ENCODE measurements around the gene GHRL.

The GHRL gene

DNA sequence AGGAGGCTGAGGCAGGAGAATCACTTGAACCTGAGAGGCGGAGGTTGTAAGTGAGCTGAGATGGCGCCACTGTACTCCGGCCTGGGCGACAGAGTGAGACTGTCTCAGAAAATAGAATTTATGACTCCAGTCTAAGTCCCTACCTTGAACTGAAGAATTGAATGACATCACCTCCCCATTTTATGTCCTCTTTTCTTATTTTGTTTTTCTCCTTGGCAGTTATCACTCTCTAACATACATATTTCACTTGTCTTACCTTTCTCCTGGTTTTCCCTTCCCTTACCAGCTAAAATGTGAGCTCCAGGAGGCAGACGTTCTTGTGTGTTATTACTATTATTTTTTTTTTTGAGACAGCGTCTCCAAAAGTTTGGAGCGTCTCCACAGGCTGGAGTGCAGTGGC lies 36.9 kb downstream of the GHRL start:
- DNase-seq (ENCODE audit: low read depth): no peak
- in situ Hi-C loops (cut with HindIII; ENCODE audit: low sequenced_read_pairs): no loop called here
- TF ChIP-seq CTCF (IDR thresholded peaks at IDR 0.05; ENCODE audit: low read depth, low read length, missing control alignments): no peak
- H3K4me3 ChIP-seq (ENCODE audit: low read depth, low read length): no peak overlapping the region

- no peak for DNase-seq (ENCODE audit: low read depth)
- no peak overlapping the region for H3K4me3 ChIP-seq (ENCODE audit: low read depth, low read length)
- no peak for TF ChIP-seq CTCF (IDR thresholded peaks at IDR 0.05; ENCODE audit: low read depth, low read length, missing control alignments)
- in situ Hi-C loops (cut with HindIII; ENCODE audit: low sequenced_read_pairs): no loop called here
Observed at GRCh38 chr3:10253731-10254130, 39.0 kb downstream of the GHRL start.

GRCh38 chr3:10251006-10251405 lies 41.7 kb downstream of the GHRL start:
- in situ Hi-C loops (cut with HindIII; ENCODE audit: low sequenced_read_pairs): no loop called here
- TF ChIP-seq CTCF (IDR thresholded peaks at IDR 0.05; ENCODE audit: low read depth, low read length, missing control alignments): no peak
- peak overlapping the region; percentile 5 for H3K4me3 ChIP-seq (ENCODE audit: low read depth, low read length)
- DNase-seq (ENCODE audit: low read depth): no peak

DNA sequence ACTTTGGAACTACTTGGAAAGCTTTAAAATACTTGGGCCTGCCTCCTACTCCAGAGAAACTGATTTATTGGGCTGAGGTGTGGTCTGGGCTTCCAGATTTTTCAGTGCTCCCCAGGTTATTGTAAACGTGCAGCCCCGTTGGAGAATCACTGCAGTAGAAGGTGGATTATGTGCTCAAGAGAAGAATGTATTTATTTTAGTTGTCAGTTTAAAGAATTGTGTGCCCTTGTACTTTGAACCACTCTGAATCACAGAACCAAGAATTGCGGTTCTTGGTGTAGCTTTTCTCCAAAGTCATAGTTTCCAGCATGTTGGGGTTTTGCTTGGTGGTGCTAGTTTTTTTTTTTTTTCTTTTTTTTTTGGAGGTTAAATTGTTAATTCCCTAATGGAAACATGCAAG lies 42.9 kb downstream of the GHRL start:
- no peak for DNase-seq (ENCODE audit: low read depth)
- H3K4me3 ChIP-seq (ENCODE audit: low read depth, low read length): peak overlapping the region; percentile 57
- in situ Hi-C loops (cut with HindIII; ENCODE audit: low sequenced_read_pairs): loop anchor here (5.0 to 10.0 kb wide), 2 partner anchors 88 to 195 kb away; partner anchors contain the start of gene IRAK2
- TF ChIP-seq CTCF (IDR thresholded peaks at IDR 0.05; ENCODE audit: low read depth, low read length, missing control alignments): no peak

GRCh38 chr3:10248984-10249748 lies 43.6 kb downstream of the GHRL start:
- in situ Hi-C loops (cut with HindIII; ENCODE audit: low sequenced_read_pairs): loop anchor here (5.0 to 10.0 kb wide), 2 partner anchors 87 to 194 kb away; partner anchors contain the start of gene IRAK2
- no peak for TF ChIP-seq CTCF (IDR thresholded peaks at IDR 0.05; ENCODE audit: low read depth, low read length, missing control alignments)
- DNase-seq (ENCODE audit: low read depth): no peak
- H3K4me3 ChIP-seq (ENCODE audit: low read depth, low read length): peak overlapping the region; percentile 57

- in situ Hi-C loops (cut with HindIII; ENCODE audit: low sequenced_read_pairs): loop anchor here (5.0 to 10.0 kb wide), 2 partner anchors 86 to 194 kb away; partner anchors contain the start of gene IRAK2
Observed at GRCh38 chr3:10248184-10248983, 44.4 kb downstream of the GHRL start, which contains the start of gene TATDN2. TATDN2 (plus strand) TSS chr3:10248459; CDS start chr3:10249201, 742 bp downstream.

More at GRCh38 chr3:10248184-10248983, 44.4 kb downstream of the GHRL start, which contains the start of gene TATDN2:
- H3K4me3 ChIP-seq (ENCODE audit: low read depth, low read length): peak within 1 kb of the TSS; percentile 57
- TF ChIP-seq CTCF (IDR thresholded peaks at IDR 0.05; ENCODE audit: low read depth, low read length, missing control alignments): no peak
- peak; percentile 87 for DNase-seq (ENCODE audit: low read depth)

All from astrocyte of the cerebellum (primary cell).